HAP-1 (cell line): ENCODE measurements around the gene SLC11A1.

Source experiments
- DNase-seq, 2 experiments: peaks; one replicate each; pipeline ENCODE4 v3.0.0-alpha.2; 2016 to 2020; ENCODE audit warnings: low spot score in 2 of 2
- H3K27me3 ChIP-seq: fragments of 250-450 bp; sonication (Bioruptor Pico); 2 replicates; pipeline ENCODE4 v1.5.1; 2020; ENCODE audit warnings: low read depth, mild to moderate bottlenecking, moderate library complexity
- H3K36me3 ChIP-seq: fragments of 250-450 bp; sonication (Bioruptor Pico); replicated peaks from 2 replicates; pipeline ENCODE4 v1.5.1; 2020; ENCODE audit warnings: mild to moderate bottlenecking
- H3K4me1 ChIP-seq: fragments of 250-450 bp; sonication (Bioruptor Pico); 2 replicates; pipeline ENCODE4 v1.5.1; 2020; ENCODE audit warnings: mild to moderate bottlenecking
- H3K4me3 ChIP-seq: fragments of 250-450 bp; sonication (Bioruptor Pico); 2 replicates; pipeline ENCODE4 v1.5.1; 2020; ENCODE audit warnings: mild to moderate bottlenecking, moderate library complexity
- H3K9me3 ChIP-seq: fragments of 250-450 bp; sonication (Bioruptor Pico); 2 replicates; pipeline ENCODE4 v1.5.1; 2020; ENCODE audit warnings: mild to moderate bottlenecking, moderate library complexity
- in situ Hi-C: fragments of 300-500 bp; cut with MboI; formaldehyde crosslinking; loops from 3 replicates; pipeline ENCODE4 v1.14.3; 2020; ENCODE audit warnings: low sequenced_read_pairs, inconsistent platforms, mixed read lengths

The SLC11A1 gene

GRCh38 chr2:218400930-218401881 lies 19.1 kb downstream of the SLC11A1 start:
- H3K27me3 ChIP-seq, result no peaks in the 10 kb centered on the region
- no peak for DNase-seq
- H3K4me3 ChIP-seq, result peak overlapping the region; percentile 68
- H3K36me3 ChIP-seq, result peaks cover 43% of the 10 kb centered on the region
- H3K9me3 ChIP-seq, result no peaks in the 10 kb centered on the region
- in situ Hi-C loops, result loop anchor here (10.0 kb wide), 1 partner anchor 244 kb away; no protein-coding TSS in a partner anchor
- H3K4me1 ChIP-seq, result peaks cover 30% of the 10 kb centered on the region

DNA sequence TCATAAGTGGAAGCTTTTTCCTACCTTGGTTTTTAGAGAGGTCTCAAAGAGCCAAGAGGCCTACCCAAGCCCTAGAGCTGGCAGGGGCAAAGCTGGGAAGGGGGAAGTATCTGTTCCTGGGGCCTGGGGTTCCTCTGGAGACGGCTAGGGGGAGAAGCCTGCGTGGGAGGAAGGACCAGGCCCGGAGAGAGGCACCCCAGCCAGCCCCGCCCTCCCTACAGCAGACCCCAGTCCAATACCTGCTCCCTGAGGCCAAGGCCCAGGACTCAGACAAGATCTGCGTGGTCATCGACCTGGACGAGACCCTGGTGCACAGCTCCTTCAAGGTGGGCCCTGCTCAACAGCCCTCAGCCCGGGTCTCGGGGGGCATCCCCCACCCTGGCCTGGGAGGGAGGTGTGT lies 19.8 kb downstream of the SLC11A1 start:
- Histone ChIP-seq H3K36me3 (peaks cover 43% of the 10 kb centered on the region), H3K4me1 (peaks cover 29% of the 10 kb centered on the region), H3K9me3 (no peaks in the 10 kb centered on the region), H3K4me3 (peak overlapping the region; percentile 68; the same call in 1 of the 2 replicates), H3K27me3 (no peaks in the 10 kb centered on the region)
- in situ Hi-C loops, result loop anchor here (10.0 kb wide), 1 partner anchor 243 kb away; no protein-coding TSS in a partner anchor
- DNase-seq, result no peak

DNA sequence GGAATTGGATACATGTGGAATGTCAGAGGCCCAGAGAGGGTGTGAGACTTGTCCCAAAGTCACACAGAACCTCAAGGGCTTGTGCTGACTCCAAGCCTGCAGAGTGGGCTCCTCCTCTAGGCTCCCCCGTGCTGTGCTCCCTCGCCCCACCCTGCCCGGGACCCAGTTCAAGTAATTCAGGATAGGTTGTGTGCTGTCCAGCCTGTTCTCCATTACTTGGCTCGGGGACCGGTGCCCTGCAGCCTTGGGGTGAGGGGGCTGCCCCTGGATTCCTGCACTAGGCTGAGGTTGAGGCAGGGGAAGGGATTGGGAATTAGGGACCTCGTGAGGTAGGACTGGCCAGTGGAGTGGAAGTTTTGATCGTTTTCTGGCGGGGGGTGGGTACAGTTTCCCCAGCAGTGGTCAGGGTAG lies 20.4 kb downstream of the SLC11A1 start:
- Histone ChIP-seq H3K4me1 (peaks cover 28% of the 10 kb centered on the region), H3K36me3 (peaks cover 43% of the 10 kb centered on the region), H3K9me3 (no peaks in the 10 kb centered on the region), H3K27me3 (no peaks in the 10 kb centered on the region), H3K4me3 (no peak overlapping the region)
- DNase-seq, result no peak
- in situ Hi-C loops, result loop anchor here (10.0 kb wide), 1 partner anchor 242 kb away; no protein-coding TSS in a partner anchor

- peaks cover 31% of the 10 kb centered on the region for H3K4me1 ChIP-seq
- in situ Hi-C loops, result loop anchor here (10.0 kb wide), 1 partner anchor 242 kb away; no protein-coding TSS in a partner anchor
Observed at GRCh38 chr2:218402911-218403411, 20.9 kb downstream of the SLC11A1 start.

GRCh38 chr2:218403810-218404209 lies 21.7 kb downstream of the SLC11A1 start:
- Histone ChIP-seq H3K4me1 (peaks cover 26% of the 10 kb centered on the region), H3K9me3 (no peaks in the 10 kb centered on the region), H3K27me3 (no peaks in the 10 kb centered on the region), H3K36me3 (peaks cover 43% of the 10 kb centered on the region), H3K4me3 (no peak overlapping the region)
- in situ Hi-C loops, result loop anchor here (10.0 kb wide), 1 partner anchor 241 kb away; no protein-coding TSS in a partner anchor
- DNase-seq, result no peak

More at GRCh38 chr2:218402911-218403411, 20.9 kb downstream of the SLC11A1 start:
- no peaks in the 10 kb centered on the region for H3K9me3 ChIP-seq
- peaks cover 43% of the 10 kb centered on the region for H3K36me3 ChIP-seq
- DNase-seq, result no peak
- H3K27me3 ChIP-seq, result no peaks in the 10 kb centered on the region
- H3K4me3 ChIP-seq, result no peak overlapping the region

DNA sequence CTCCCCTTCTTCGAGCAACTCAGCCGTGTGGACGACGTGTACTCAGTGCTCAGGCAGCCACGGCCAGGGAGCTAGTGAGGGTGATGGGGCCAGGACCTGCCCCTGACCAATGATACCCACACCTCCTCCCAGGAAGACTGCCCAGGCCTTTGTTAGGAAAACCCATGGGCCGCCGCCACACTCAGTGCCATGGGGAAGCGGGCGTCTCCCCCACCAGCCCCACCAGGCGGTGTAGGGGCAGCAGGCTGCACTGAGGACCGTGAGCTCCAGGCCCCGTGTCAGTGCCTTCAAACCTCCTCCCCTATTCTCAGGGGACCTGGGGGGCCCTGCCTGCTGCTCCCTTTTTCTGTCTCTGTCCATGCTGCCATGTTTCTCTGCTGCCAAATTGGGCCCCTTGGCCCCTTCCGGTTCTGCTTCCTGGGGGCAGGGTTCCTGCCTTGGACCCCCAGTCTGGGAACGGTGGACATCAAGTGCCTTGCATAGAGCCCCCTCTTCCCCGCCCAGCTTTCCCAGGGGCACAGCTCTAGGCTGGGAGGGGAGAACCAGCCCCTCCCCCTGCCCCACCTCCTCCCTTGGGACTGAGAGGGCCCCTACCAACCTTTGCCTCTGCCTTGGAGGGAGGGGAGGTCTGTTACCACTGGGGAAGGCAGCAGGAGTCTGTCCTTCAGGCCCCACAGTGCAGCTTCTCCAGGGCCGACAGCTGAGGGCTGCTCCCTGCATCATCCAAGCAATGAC lies 22.4 kb downstream of the SLC11A1 start:
- Histone ChIP-seq H3K9me3 (no peaks in the 10 kb centered on the region), H3K36me3 (peaks cover 43% of the 10 kb centered on the region), H3K4me1 (peaks cover 21% of the 10 kb centered on the region), H3K4me3 (no peak overlapping the region), H3K27me3 (no peaks in the 10 kb centered on the region)
- no peak for DNase-seq
- in situ Hi-C loops, result loop anchor here (10.0 kb wide), 1 partner anchor 240 kb away; no protein-coding TSS in a partner anchor

GRCh38 chr2:218405086-218405745 lies 23.1 kb downstream of the SLC11A1 start:
- H3K9me3 ChIP-seq, result no peaks in the 10 kb centered on the region
- in situ Hi-C loops, result loop anchor here (10.0 kb wide), 1 partner anchor 240 kb away; no protein-coding TSS in a partner anchor
- no peaks in the 10 kb centered on the region for H3K27me3 ChIP-seq
- peaks cover 21% of the 10 kb centered on the region for H3K4me1 ChIP-seq
- H3K4me3 ChIP-seq, result no peak overlapping the region
- peaks cover 43% of the 10 kb centered on the region for H3K36me3 ChIP-seq
- DNase-seq, result no peak

- Histone ChIP-seq H3K4me3 (peak overlapping the region; percentile 21), H3K36me3 (peaks cover 43% of the 10 kb centered on the region), H3K4me1 (peaks cover 21% of the 10 kb centered on the region), H3K27me3 (no peaks in the 10 kb centered on the region), H3K9me3 (no peaks in the 10 kb centered on the region)
- no peak for DNase-seq
- in situ Hi-C loops, result loop anchor here (10.0 kb wide), 1 partner anchor 239 kb away; no protein-coding TSS in a partner anchor
Observed at GRCh38 chr2:218405746-218406208, 23.7 kb downstream of the SLC11A1 start.

DNA sequence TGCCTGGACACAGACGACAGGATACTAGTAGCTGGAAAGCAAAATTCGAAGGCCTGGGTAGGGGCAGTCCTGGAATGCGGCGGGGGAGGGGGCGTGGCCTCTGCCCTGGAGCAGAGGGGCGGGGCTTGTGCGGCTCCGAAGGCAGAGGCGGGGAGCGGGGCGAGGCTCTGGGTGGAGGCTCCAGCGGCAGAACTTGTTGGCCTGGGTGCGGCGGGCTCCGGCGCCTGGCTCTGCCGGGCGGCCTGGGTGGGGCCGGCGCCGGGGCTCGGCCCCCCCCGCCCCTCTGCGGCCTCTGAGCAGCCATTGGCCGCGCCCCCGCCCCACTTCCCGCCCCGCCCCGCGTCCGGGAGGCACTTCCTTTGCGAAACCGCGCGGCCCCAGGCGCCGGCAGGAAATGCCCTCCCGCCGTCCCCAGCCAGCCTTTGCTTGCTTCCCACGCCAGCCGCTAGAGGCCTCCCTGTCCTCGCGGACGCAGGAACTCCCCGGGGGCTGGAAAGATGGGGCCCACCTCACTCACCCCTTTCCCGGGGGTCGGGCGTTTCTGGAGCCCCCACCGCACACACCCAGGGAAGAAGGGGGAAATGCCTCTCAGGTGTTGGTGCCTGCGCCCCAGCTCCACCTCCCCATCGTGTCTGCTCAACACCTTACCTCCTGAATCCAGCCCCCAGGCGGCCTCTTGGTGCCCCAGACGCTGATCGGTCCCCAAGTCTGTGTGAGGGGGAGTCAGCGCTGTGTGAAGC lies 24.3 kb downstream of the SLC11A1 start:
- H3K9me3 ChIP-seq, result no peaks in the 10 kb centered on the region
- peaks cover 21% of the 10 kb centered on the region for H3K4me1 ChIP-seq
- peaks cover 39% of the 10 kb centered on the region for H3K36me3 ChIP-seq

DNA sequence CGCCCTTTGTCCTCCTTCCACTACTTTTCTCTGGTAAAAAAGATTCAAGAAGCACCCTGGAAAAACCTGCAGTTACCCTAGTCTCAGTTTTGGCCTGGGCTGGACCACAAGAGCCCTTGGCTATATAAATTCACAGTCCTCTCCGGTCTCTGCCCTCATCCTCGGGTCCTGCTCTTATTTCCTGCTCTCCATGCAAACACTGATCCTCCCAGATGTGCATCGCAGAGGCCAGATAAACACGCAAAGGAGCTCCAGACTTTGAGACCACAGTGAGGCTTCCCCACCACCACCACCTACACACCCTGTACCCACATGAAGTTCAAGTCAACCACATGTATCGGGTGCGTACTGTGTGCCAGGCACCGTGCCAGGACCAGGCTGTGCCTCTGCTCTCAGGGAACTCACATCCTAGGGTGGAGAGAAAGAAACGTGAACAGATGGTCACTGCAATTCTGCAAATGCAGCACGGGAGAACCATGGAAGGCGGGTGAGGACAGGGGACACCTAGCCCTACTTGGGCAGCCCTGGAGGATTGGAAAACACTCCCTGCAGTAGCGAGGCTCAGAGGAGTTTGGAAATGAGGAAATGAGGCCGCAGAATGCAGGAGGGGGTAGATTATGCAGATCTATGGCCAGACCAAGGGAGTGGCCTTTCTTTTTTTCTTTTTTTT lies 25.0 kb downstream of the SLC11A1 start:
- in situ Hi-C loops, result loop anchor here (10.0 kb wide), 1 partner anchor 238 kb away; no protein-coding TSS in a partner anchor
- DNase-seq, result peak; percentile 62 to 69

More for the DNA sequence above, 24.3 kb downstream of the SLC11A1 start:
- Histone ChIP-seq H3K4me3 (peak overlapping the region; percentile 31), H3K27me3 (no peaks in the 10 kb centered on the region)
- peak; percentile 95 to 99 for DNase-seq
- in situ Hi-C loops, result loop anchor here (10.0 kb wide), 1 partner anchor 238 kb away; no protein-coding TSS in a partner anchor

GRCh38 chr2:218407717-218408116 lies 25.6 kb downstream of the SLC11A1 start:
- Histone ChIP-seq H3K9me3 (no peaks in the 10 kb centered on the region), H3K4me1 (peaks cover 21% of the 10 kb centered on the region), H3K36me3 (peaks cover 26% of the 10 kb centered on the region), H3K27me3 (no peaks in the 10 kb centered on the region), H3K4me3 (no peak overlapping the region)
- no peak for DNase-seq
- in situ Hi-C loops, result loop anchor here (10.0 kb wide), 1 partner anchor 237 kb away; no protein-coding TSS in a partner anchor

More for the DNA sequence above, 25.0 kb downstream of the SLC11A1 start:
- Histone ChIP-seq H3K4me1 (peaks cover 21% of the 10 kb centered on the region), H3K36me3 (peaks cover 32% of the 10 kb centered on the region), H3K27me3 (no peaks in the 10 kb centered on the region), H3K9me3 (no peaks in the 10 kb centered on the region), H3K4me3 (peak overlapping the region; percentile 31)

- DNase-seq, result no peak
- Histone ChIP-seq H3K4me1 (no peaks in the 10 kb centered on the region), H3K4me3 (no peak overlapping the region), H3K36me3 (no peaks in the 10 kb centered on the region), H3K9me3 (no peaks in the 10 kb centered on the region), H3K27me3 (no peaks in the 10 kb centered on the region)
- in situ Hi-C loops, result no loop called here
Observed at GRCh38 chr2:218418321-218418716, 36.2 kb downstream of the SLC11A1 start.
